Osteocyte (in vitro differentiated cells): Measurements from ENCODE around the gene SLC6A13. TPM values are rescaled to one million over a fixed set of nuclear protein-coding genes. Genes with fewer than 3 reads are reported as not detected.
A peak's percentile ranks its signal among the peaks of the same experiment; 100 is the strongest.

ENCODE experiments used
- DNase-seq: peaks from one replicate; pipeline ENCODE4 v3.0.0; 2021; ENCODE audit warnings: mixed read lengths; ENCODE audit not compliant: unreplicated experiment; ENCODE audit errors: extremely low spot score
- H3K27ac Mint-ChIP-seq: one replicate; pipeline ENCODE4 v1.8.0; 2021; ENCODE audit warnings: mild to moderate bottlenecking, mixed read lengths; ENCODE audit not compliant: unreplicated experiment
- H3K27me3 Mint-ChIP-seq: one replicate; pipeline ENCODE4 v1.8.0; 2021; ENCODE audit warnings: mixed read lengths; ENCODE audit not compliant: unreplicated experiment
- H3K36me3 Mint-ChIP-seq: one replicate; pipeline ENCODE4 v1.8.0; 2021; ENCODE audit warnings: mixed read lengths; ENCODE audit not compliant: unreplicated experiment
- H3K4me1 Mint-ChIP-seq: one replicate; pipeline ENCODE4 v1.8.0; 2021; ENCODE audit warnings: mixed read lengths; ENCODE audit not compliant: unreplicated experiment
- H3K4me3 Mint-ChIP-seq: one replicate; pipeline ENCODE4 v1.8.0; 2021; ENCODE audit warnings: mild to moderate bottlenecking, moderate library complexity, mixed read lengths; ENCODE audit not compliant: unreplicated experiment
- H3K9me3 Mint-ChIP-seq: one replicate; pipeline ENCODE4 v1.8.0; 2021; ENCODE audit warnings: mixed read lengths; ENCODE audit not compliant: unreplicated experiment
- CTCF ChIP-seq: fragments of 200-600 bp; sonication (generic); IDR thresholded peaks from 2 replicates; pipeline ENCODE4 v1.5.0; 2021; ENCODE audit warnings: antibody characterized with exemption, mild to moderate bottlenecking, moderate library complexity
- total RNA-seq: library from RNA; stranded (reverse); gene quantifications from 2 replicates; pipeline ENCODE4 v1.2.1, GENCODE V29; 2021

The SLC6A13 gene
- total RNA-seq, 1 donor from 2014 or later: 0.43 TPM

- TF ChIP-seq CTCF: no peak
- H3K9me3 Mint-ChIP-seq: no peaks in the 10 kb centered on the region
Observed at GRCh38 chr12:204261-204678, 58.4 kb downstream of the SLC6A13 start.

GRCh38 chr12:203462-204260, 59.0 kb downstream of the SLC6A13 start:
- peak overlapping the region; percentile 37 for H3K4me3 Mint-ChIP-seq
- no peaks in the 10 kb centered on the region for H3K9me3 Mint-ChIP-seq
- H3K4me1 Mint-ChIP-seq: peaks cover 6% of the 10 kb centered on the region
- TF ChIP-seq CTCF: peak; percentile 25
- no peaks in the 10 kb centered on the region for H3K36me3 Mint-ChIP-seq
- no peak for DNase-seq
- H3K27me3 Mint-ChIP-seq: peaks cover 52% of the 10 kb centered on the region
- no peak overlapping the region for H3K27ac Mint-ChIP-seq

More at GRCh38 chr12:204261-204678, 58.4 kb downstream of the SLC6A13 start:
- H3K27ac Mint-ChIP-seq: no peak overlapping the region
- peaks cover 6% of the 10 kb centered on the region for H3K4me1 Mint-ChIP-seq
- no peak for DNase-seq
- no peak overlapping the region for H3K4me3 Mint-ChIP-seq
- H3K36me3 Mint-ChIP-seq: no peaks in the 10 kb centered on the region
- H3K27me3 Mint-ChIP-seq: peaks cover 56% of the 10 kb centered on the region

GRCh38 chr12:203074-203461, 59.6 kb downstream of the SLC6A13 start:
- Mint-ChIP-seq H3K27ac (no peak overlapping the region), H3K36me3 (no peaks in the 10 kb centered on the region), H3K9me3 (no peaks in the 10 kb centered on the region), H3K4me3 (no peak overlapping the region), H3K4me1 (peaks cover 6% of the 10 kb centered on the region), H3K27me3 (peaks cover 52% of the 10 kb centered on the region)
- TF ChIP-seq CTCF: no peak
- no peak for DNase-seq

- peaks cover 55% of the 10 kb centered on the region for H3K27me3 Mint-ChIP-seq
- no peaks in the 10 kb centered on the region for H3K9me3 Mint-ChIP-seq
- H3K4me3 Mint-ChIP-seq: peak overlapping the region; percentile 49
- H3K36me3 Mint-ChIP-seq: no peaks in the 10 kb centered on the region
- peaks cover 6% of the 10 kb centered on the region for H3K4me1 Mint-ChIP-seq
- no peak for TF ChIP-seq CTCF
- no peak overlapping the region for H3K27ac Mint-ChIP-seq
- no peak for DNase-seq
Observed at GRCh38 chr12:202081-202731, 60.4 kb downstream of the SLC6A13 start.

GRCh38 chr12:201361-201760, 61.3 kb downstream of the SLC6A13 start:
- no peak overlapping the region for H3K27ac Mint-ChIP-seq
- no peaks in the 10 kb centered on the region for H3K9me3 Mint-ChIP-seq
- no peak overlapping the region for H3K4me3 Mint-ChIP-seq
- peaks cover 48% of the 10 kb centered on the region for H3K27me3 Mint-ChIP-seq
- peaks cover 6% of the 10 kb centered on the region for H3K4me1 Mint-ChIP-seq
- TF ChIP-seq CTCF: no peak
- H3K36me3 Mint-ChIP-seq: no peaks in the 10 kb centered on the region
- DNase-seq: no peak
